H1 (cell line): Measurements from ENCODE around the gene FARS2. TPM values are rescaled to one million over a fixed set of nuclear protein-coding genes. Genes with fewer than 3 reads are reported as not detected.

Experiments used
- BACH1 ChIP-seq: IDR thresholded peaks from 2 replicates; pipeline ENCODE4 v1.6.1; 2012; ENCODE audit warnings: low read length, improper control_type of control experiment
- HDAC6 ChIP-seq: IDR thresholded peaks from one replicate; pipeline ENCODE4 v1.7.1; 2012; ENCODE audit warnings: low read depth, mild to moderate bottlenecking, inconsistent platforms, low read length, moderate library complexity
- NANOG ChIP-seq: IDR thresholded peaks from 2 replicates; pipeline ENCODE4 v1.6.1; 2011; ENCODE audit warnings: low read length, low read depth, mild to moderate bottlenecking, inconsistent platforms; ENCODE audit not compliant: insufficient read depth, poor library complexity, severe bottlenecking
- SUZ12 ChIP-seq: fragments of 200-600 bp; sonication (generic); IDR thresholded peaks from 2 replicates; pipeline ENCODE4 v1.6.1; 2012; ENCODE audit warnings: mild to moderate bottlenecking, inconsistent platforms, low read length, moderate library complexity, mixed read lengths
- polyA plus RNA-seq, 7 experiments: library from polyadenylated mRNA; depleted of rRNA in 3 of 7; stranded (reverse) in 5 of 7; unstranded in 2 of 7; fragments of >200 nt in 5 of 7; fragments of 200-250 nt in 2 of 7; gene quantifications; 1 replicate in 5 of 7; 2 replicates in 1 of 7; 4 replicates in 1 of 7; pipeline versions ENCODE4 v1.2.1 to v1.2.3, GENCODE V29; 2011 to 2013; ENCODE audit warnings: missing spikeins in 2 of 7, mixed read lengths in 2 of 7
- total RNA-seq: library from RNA; stranded (reverse); fragmentation: NEBNext Ultra II Directional; extraction: Animal tissue kit (Norgen Biotek cat#: 25700); gene quantifications from 2 replicates; pipeline ENCODE4 v1.2.1, GENCODE V29; 2021

The FARS2 gene
- total and polyA plus RNA-seq, 2 of the 8 experiments (the other 6 are each of a cell fraction or from before 2014, with no cell fraction given), result 11.7 to 14.4 TPM

DNA sequence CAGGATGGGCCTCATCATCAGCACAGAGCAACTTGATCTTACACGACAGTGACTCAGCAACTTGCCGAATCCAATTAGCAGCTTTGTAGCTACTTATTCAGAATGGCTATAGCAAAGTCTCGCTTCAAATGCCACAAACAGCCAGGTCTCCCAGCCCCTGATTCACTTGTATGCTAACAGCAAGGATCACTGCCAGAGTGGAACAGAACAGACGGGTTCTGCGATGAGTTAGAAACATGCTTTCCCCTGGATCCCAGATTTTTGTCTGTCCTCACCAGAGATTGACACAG lies 491.0 kb downstream of the FARS2 start (continued):
- TF ChIP-seq BACH1, result peak; percentile 97
- TF ChIP-seq HDAC6, result no peak
- TF ChIP-seq NANOG, result no peak
- no peak for TF ChIP-seq SUZ12
